ENCODE measurements around the gene SUN2. TPM values are rescaled to one million over a fixed set of nuclear protein-coding genes. Genes with fewer than 3 reads are reported as not detected.

Gene SUN2
- total RNA-seq, 1 donor from 2014 or later, result 186 TPM

- DNase-seq (ENCODE audit: low spot score), result no peak
Measured at GRCh38 chr22:38697425-38698089, 58.2 kb downstream of the SUN2 start.

GRCh38 chr22:38696606-38697424 lies 59.0 kb downstream of the SUN2 start:
- no peak for DNase-seq (ENCODE audit: low spot score)

GRCh38 chr22:38694940-38695339 lies 60.9 kb downstream of the SUN2 start:
- no peak for DNase-seq (ENCODE audit: low spot score)

- DNase-seq (ENCODE audit: low spot score), result no peak
Measured at GRCh38 chr22:38694049-38694448, 61.7 kb downstream of the SUN2 start.

GRCh38 chr22:38689651-38690050 lies 66.1 kb downstream of the SUN2 start:
- DNase-seq (ENCODE audit: low spot score), result no peak

- DNase-seq (ENCODE audit: low spot score), result no peak
Measured at GRCh38 chr22:38685761-38686160, 70.0 kb downstream of the SUN2 start.

- DNase-seq (ENCODE audit: low spot score), result no peak
Measured at GRCh38 chr22:38684895-38685294, 70.9 kb downstream of the SUN2 start.

Other genes with a start within 250 kb of the SUN2 start
- gene DDX17, start 249.7 kb downstream of the SUN2 start, total RNA-seq, result 593 TPM
- 2.2 TPM for gene DMC1, start 185.8 kb downstream of the SUN2 start, total RNA-seq
- gene FAM227A, start 99.6 kb downstream of the SUN2 start, total RNA-seq, result 6.1 TPM
- gene CBY1, start 99.4 kb downstream of the SUN2 start, total RNA-seq, result 47.0 TPM
- 76.8 TPM for gene TOMM22, start 74.0 kb downstream of the SUN2 start, total RNA-seq
- 39.7 TPM for gene JOSD1, start 55.1 kb downstream of the SUN2 start, total RNA-seq
- gene GTPBP1, start 50.1 kb downstream of the SUN2 start, total RNA-seq, result 72.0 TPM
- gene DNAL4, start 38.1 kb upstream of the SUN2 start, total RNA-seq, result 27.3 TPM
- gene NPTXR, start 88.0 kb upstream of the SUN2 start, total RNA-seq, result 27.0 TPM
- gene CBX6, start 116.2 kb upstream of the SUN2 start, total RNA-seq, result 93.8 TPM
- gene APOBEC3A, start 201.6 kb upstream of the SUN2 start, total RNA-seq, result 2.0 TPM
- gene APOBEC3B, start 226.3 kb upstream of the SUN2 start, total RNA-seq, result 1.5 TPM